Embryonic facial prominence (tissue), 1 donor: ENCODE data around the gene TNS3.

Source experiments
- DNase-seq: peaks from one replicate; pipeline ENCODE4 v3.0.0-alpha.2; 2016; ENCODE audit errors: extremely low spot score

The TNS3 gene

GRCh38 chr7:47581438-47581803 lies 490 bp downstream of the TNS3 start:
- DNase-seq: no peak

- DNase-seq: no peak
These were observed 1.0 kb downstream of the TNS3 start for GRCh38 chr7:47580811-47581331.

GRCh38 chr7:47580175-47580706 lies 1.7 kb downstream of the TNS3 start:
- no peak for DNase-seq

DNA sequence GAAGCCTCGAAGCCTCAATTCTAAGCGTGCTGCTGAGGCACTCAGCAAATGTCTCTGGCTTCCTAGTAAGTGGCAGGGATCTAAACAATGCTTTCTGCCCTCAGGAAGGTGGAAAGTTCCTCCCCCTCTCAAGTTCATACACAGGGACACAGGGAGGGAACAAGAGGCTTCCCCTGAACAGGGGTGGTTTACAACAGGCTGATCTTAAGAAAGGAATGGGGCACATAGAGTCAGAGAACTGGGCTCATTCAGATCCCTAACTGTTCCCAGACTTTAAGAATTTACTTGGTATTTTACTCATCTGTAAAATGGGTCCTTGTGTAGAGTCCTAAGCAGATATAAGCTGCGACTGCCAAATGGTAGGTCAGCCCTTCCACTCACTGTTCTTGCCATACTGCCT lies 2.5 kb downstream of the TNS3 start:
- DNase-seq: no peak

DNA sequence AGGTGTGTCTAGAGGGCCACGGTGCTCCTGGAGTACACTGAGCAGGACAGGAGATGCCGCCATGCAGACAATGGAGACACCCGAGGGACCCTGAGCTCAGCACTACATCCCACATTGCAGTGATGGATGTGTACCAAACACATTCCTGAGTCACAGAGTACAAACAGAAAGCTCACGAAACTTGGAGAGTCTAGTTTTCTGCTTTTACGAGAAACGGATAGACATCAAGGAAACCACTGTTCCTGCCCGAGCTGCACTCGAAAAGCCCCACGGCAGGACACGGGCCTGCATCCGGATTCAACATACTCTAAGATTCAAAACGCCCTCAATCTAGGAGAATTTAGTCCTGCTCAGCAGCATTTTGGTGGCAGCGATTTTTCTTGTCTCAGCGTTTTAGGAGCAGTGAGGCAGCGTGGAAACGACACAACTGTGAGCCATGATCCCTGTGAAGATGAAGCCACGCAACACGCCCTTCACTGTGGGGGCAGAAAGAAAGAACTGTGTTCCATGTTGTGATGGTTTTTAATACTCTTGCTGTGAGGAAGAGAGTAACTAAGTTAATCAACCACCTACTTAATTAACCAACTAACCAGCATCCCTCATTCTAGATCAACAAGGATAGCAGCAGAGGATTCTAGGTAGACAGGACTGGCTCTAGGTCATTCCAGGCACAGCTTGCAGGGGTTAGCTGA lies 3.2 kb downstream of the TNS3 start:
- no peak for DNase-seq

DNA sequence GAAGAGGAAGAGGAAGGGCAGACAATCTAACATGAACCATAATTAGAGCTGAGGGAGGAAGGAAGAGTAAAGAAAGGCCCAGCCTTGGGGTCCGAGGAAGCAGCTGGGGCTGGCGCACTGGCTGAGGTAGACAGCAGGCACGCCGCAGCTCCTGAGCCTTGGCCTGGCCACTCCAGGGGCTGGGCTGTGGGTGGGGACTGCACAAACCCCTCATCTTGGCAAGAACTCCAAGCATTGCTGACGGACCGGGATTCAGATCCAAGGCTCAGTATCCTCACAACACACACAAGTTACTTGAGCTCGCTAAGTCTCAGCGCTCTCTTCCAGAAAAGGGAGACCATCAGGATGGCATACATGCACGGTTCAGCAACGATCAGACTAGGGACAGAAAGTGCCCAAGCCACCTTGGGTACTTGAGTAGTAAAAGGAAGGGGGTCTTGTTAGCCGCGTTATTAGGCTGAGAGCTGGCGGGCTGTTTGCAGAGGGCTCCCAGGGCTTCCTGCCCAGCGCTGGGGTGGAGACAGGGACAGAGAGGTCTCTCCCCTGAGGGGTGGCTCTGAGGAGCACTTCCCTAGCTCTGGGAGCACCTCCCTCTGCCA lies 4.5 kb downstream of the TNS3 start:
- DNase-seq: no peak

- DNase-seq: no peak
These were observed 5.0 kb downstream of the TNS3 start for GRCh38 chr7:47576866-47577306.

DNA sequence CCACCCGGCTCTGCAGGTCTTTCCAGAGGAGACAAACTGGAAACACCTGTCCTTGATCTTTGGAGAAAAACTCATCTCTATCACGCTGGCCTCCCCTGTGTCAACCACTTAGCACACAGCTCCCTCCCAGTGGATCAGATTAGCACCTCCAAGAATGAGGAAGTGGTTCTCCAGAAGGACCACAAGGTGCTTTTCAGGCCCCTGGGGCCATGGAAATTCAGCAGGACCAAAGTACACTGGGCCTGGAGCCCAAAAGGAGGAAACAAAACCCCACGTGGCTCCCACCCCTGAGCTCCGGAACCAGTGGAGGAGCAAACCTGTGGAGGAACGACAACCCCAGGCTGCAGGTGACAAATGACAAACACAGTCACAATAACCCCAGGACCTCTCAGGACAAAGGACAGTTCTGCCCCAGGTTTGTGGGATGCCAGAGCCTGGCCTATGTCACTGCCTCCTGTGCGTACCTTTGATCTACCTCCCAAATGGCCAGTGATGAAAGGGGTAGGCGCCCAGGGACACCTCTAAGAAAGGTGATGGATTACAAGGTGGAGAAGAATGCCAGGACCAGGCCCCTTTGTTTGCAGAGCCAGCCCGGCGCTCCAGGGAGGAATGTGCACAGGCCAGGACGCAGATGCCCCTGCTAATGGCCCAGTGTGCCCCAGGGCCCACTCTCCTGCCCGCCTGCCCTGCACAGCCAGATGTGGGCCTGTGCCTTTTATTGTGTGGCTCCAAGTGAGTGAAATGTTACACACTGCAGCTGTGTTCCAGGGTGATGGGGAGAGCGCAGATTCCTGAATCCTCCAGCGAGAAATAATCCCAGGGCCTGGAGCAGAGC lies 5.7 kb downstream of the TNS3 start:
- no peak for DNase-seq

DNA sequence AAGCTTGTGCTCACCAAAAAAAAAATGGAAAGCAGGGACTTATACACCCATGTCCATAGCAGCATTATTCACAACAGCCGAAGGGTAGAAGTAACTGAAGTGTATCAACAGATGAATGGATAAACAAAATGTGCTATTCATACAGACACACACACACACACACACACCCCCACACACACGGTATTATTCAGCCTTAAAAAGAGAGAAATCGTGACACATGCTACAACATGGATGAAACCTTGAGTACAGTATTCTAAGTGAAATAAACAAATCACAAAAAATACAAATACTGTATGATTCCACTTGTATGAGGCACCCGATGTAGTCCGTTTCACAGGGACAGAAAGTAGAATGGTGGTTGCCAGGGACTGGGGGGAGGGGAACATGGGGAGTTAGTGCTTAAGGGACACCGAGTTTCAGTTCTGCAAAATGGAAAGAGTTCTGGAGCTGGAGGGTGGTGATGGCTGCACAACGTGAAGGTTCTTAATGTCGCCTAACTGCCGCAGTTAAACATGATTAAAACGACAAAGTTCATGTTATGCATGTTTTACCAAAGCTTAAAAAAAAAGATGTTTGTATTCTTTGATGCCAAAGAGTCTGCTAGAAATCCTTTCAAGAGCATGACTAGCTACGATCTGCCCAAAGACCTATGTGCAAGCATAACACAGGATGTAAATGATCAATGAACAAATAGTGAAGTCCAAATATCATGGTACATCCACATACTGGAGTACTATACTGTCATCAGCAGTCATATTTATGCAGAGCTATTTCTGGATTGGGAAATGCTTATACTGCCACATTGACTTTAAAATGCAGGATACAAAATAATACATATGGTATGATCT lies 7.2 kb downstream of the TNS3 start:
- DNase-seq: no peak

- DNase-seq: peak; percentile 70
These were observed 8.0 kb downstream of the TNS3 start for GRCh38 chr7:47573758-47574481.

GRCh38 chr7:47572939-47573757 lies 8.8 kb downstream of the TNS3 start:
- DNase-seq: no peak

GRCh38 chr7:47572094-47572445 lies 9.8 kb downstream of the TNS3 start:
- no peak for DNase-seq

DNA sequence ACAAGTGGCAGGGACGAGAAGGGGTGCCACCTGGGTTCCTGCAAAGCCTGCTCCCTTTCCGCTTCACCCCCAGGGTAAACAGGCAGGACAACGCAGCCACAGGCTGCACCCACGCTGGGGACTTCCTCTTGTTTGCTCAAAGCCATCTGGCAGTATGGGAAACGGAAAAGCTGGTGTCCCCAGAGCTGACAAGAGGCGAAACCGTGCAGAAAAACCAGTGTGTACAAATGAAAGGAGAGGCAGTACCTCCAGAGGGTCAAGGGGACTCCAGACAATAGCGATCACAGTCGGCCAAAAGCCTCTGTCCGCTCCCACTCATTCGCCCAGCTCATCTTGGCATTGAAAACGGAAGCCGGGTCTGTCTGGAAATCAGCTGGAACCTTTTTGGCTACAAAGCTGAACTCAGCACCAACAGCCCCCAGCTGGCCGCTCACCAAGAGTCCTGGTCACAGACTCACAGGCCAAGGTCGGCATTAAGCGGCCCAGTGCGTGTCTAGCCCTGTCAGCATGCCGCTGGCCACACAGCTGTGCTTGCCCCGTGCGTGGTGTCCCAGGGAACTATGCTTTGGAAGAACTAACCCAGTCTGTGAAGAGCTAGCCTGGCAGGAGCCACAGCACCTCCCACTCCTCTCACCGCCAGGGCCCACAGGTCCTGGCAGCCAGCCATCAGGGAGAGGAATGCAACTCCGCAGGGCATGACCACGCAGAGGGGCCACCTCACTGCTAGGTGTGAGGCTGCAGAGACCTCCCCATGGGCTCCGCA lies 10.4 kb downstream of the TNS3 start:
- DNase-seq: no peak

GRCh38 chr7:47570649-47571050 lies 11.3 kb downstream of the TNS3 start:
- no peak for DNase-seq

- DNase-seq: no peak
These were observed 13.4 kb downstream of the TNS3 start for GRCh38 chr7:47568547-47568946.

DNA sequence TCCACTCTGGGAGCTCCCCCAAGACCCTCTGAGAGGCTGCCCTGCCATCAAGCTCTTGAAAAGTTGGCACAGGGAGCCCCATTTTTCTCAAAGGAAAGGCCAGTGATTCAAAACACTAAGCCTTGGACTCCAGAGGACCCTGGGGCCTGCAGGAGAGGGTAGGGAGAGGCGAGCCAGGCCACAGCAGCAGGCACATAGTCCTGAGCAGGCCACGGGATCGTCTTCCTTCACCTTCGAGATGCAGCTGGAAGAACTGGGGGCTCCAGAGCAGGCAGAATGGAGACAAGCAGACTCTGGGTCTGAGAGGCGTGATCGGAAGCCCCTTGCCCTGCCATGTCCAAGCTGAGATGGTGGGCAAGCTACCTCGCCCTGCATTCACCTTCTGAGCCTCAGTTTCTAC lies 13.9 kb downstream of the TNS3 start:
- no peak for DNase-seq

DNA sequence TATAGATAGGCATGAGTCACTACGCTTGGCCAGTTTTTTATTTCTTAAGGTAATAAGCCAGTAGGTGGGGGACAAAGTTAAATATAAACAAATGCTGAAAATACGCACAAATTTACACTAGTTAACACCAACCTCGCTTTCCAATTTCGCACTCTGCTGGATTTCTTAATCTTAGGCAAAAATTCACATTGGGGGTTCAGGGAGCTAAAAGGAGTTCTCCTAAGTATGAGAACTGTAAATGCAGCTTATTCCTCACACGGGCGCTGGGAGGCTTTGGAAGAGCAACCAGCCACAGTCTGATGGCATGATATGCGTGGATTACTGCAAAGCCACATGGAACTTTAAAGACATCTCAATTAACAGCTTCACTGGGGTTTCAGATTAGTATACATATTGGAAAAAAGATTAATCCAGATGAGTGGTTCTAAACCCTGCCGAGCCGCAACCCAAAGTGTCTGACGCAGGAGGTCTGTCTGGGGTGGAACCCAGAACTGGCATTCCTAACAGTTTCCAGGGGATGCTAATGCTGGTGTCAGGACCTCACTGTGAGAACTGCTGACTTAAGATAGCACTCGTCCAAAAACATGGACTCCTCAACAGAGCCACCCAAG lies 16.2 kb downstream of the TNS3 start:
- DNase-seq: no peak

- no peak for DNase-seq
These were observed 18.4 kb downstream of the TNS3 start for GRCh38 chr7:47563521-47563920.
